GM23338 (cell line): Measurements from ENCODE around the gene RHOA. TPM values are rescaled to one million over a fixed set of nuclear protein-coding genes. Genes with fewer than 3 reads are reported as not detected.

Experiments
- ATAC-seq: fragments of 200-7000 bp; cut with Tn5 transposase; 3 replicates; pipeline ENCODE4 v1.9.1; 2020
- DNase-seq: peaks from one replicate; pipeline ENCODE4 v3.0.0-alpha.2; 2015; ENCODE audit warnings: low spot score
- H2AFZ ChIP-seq: fragments of 200-600 bp; sonication (generic); 2 replicates; pipeline ENCODE4 v1.8.0; 2016; ENCODE audit warnings: antibody characterized with exemption, mild to moderate bottlenecking, moderate library complexity
- H3F3A ChIP-seq: fragments of 200-600 bp; sonication (generic); replicated peaks from 2 replicates; pipeline ENCODE4 v1.8.0; 2017; ENCODE audit warnings: antibody characterized with exemption, mixed run types, low read depth
- H3K27ac ChIP-seq: fragments of 200-600 bp; sonication (generic); 2 replicates; pipeline ENCODE4 v1.6.1; 2016; ENCODE audit warnings: low read depth
- H3K27me3 ChIP-seq: fragments of 200-600 bp; sonication (generic); 2 replicates; pipeline ENCODE4 v1.8.0; 2016; ENCODE audit warnings: mild to moderate bottlenecking, mixed run types, moderate library complexity; ENCODE audit not compliant: insufficient read depth
- H3K36me3 ChIP-seq: fragments of 200-600 bp; sonication (generic); 2 replicates; pipeline ENCODE4 v1.8.0; 2016; ENCODE audit warnings: mild to moderate bottlenecking; ENCODE audit not compliant: insufficient read depth
- H3K4me1 ChIP-seq: fragments of 200-600 bp; sonication (generic); 2 replicates; pipeline ENCODE4 v1.8.0; 2016; ENCODE audit warnings: mild to moderate bottlenecking, moderate library complexity; ENCODE audit not compliant: insufficient read depth
- H3K4me2 ChIP-seq: fragments of 200-600 bp; sonication (generic); 2 replicates; pipeline ENCODE4 v1.7.1; 2017; ENCODE audit warnings: mixed run types
- H3K4me3 ChIP-seq: fragments of 200-600 bp; sonication (generic); 2 replicates; pipeline ENCODE4 v1.6.1; 2016; ENCODE audit warnings: mixed run types
- H3K79me2 ChIP-seq: fragments of 200-600 bp; sonication (generic); replicated peaks from 2 replicates; pipeline ENCODE4 v1.8.0; 2017; ENCODE audit warnings: mild to moderate bottlenecking; ENCODE audit not compliant: insufficient read depth
- H3K9me2 ChIP-seq: fragments of 200-600 bp; sonication (generic); 2 replicates; pipeline ENCODE4 v1.8.0; 2017; ENCODE audit not compliant: insufficient read depth
- H4K20me1 ChIP-seq: fragments of 200-600 bp; sonication (generic); replicated peaks from 2 replicates; pipeline ENCODE4 v1.8.0; 2017; ENCODE audit warnings: mild to moderate bottlenecking; ENCODE audit not compliant: insufficient read depth
- H3K27ac Mint-ChIP-seq: 2 replicates; pipeline ENCODE4 v1.8.0; 2020; ENCODE audit warnings: inconsistent platforms, mild to moderate bottlenecking, moderate library complexity, mixed read lengths
- H3K27me3 Mint-ChIP-seq: 3 replicates; pipeline ENCODE4 v1.8.0; 2022; ENCODE audit warnings: low read depth, mild to moderate bottlenecking, moderate library complexity, mixed read lengths, inconsistent platforms; ENCODE audit not compliant: insufficient read depth, poor library complexity
- H3K36me3 Mint-ChIP-seq: 3 replicates; pipeline ENCODE4 v1.8.0; 2021; ENCODE audit warnings: low read depth, mild to moderate bottlenecking, inconsistent platforms, moderate library complexity, mixed read lengths
- H3K4me1 Mint-ChIP-seq: 3 replicates; pipeline ENCODE4 v1.8.0; 2020; ENCODE audit warnings: mild to moderate bottlenecking, inconsistent platforms, mixed read lengths
- H3K4me3 Mint-ChIP-seq: 3 replicates; pipeline ENCODE4 v1.8.0; 2021; ENCODE audit warnings: moderate library complexity, mild to moderate bottlenecking, inconsistent platforms, mixed read lengths
- H3K9me3 Mint-ChIP-seq: 3 replicates; pipeline ENCODE4 v1.8.0; 2020; ENCODE audit warnings: moderate library complexity, mild to moderate bottlenecking, inconsistent platforms, mixed read lengths
- CREB1 ChIP-seq: fragments of 250-450 bp; sonication (Bioruptor Pico); IDR thresholded peaks from 2 replicates; pipeline ENCODE4 v1.5.0; 2020; ENCODE audit warnings: low read depth, mild to moderate bottlenecking, moderate library complexity
- CTCF ChIP-seq, 2 experiments: fragments of 200-600 bp in 1 of 2; sonication (generic) in 1 of 2; conservative IDR thresholded peaks; 2 replicates each; pipeline versions ENCODE4 v1.5.1 to v1.6.1; 2016 to 2017; ENCODE audit warnings: antibody characterized with exemption in 2 of 2, low read depth in 2 of 2, mild to moderate bottlenecking in 2 of 2, moderate library complexity in 1 of 2
- ETS1 ChIP-seq: IDR thresholded peaks from 2 replicates; pipeline ENCODE4 v1.6.1; 2016; ENCODE audit warnings: antibody characterized with exemption
- EZH2 ChIP-seq: fragments of 200-600 bp; sonication (generic); IDR thresholded peaks from one replicate; pipeline ENCODE4 v1.8.0; 2017; ENCODE audit warnings: antibody characterized with exemption, mild to moderate bottlenecking, low read depth; ENCODE audit not compliant: unreplicated experiment
- EZH2phosphoT487 ChIP-seq: fragments of 200-600 bp; sonication (generic); IDR thresholded peaks from one replicate; pipeline ENCODE4 v1.8.1; 2018; ENCODE audit warnings: antibody characterized with exemption; ENCODE audit not compliant: unreplicated experiment
- JUNB ChIP-seq: IDR thresholded peaks from one replicate; pipeline ENCODE4 v1.6.1; 2016; ENCODE audit warnings: antibody characterized with exemption; ENCODE audit not compliant: unreplicated experiment
- NANOG ChIP-seq: IDR thresholded peaks from 2 replicates; pipeline ENCODE4 v1.6.1; 2016; ENCODE audit warnings: antibody characterized with exemption, borderline replicate concordance
- POLR2AphosphoS5 ChIP-seq: IDR thresholded peaks from 2 replicates; pipeline ENCODE4 v1.6.1; 2016; ENCODE audit warnings: antibody characterized with exemption, low read depth
- REST ChIP-seq: IDR thresholded peaks from one replicate; pipeline ENCODE4 v1.6.1; 2018; ENCODE audit warnings: antibody characterized with exemption; ENCODE audit not compliant: unreplicated experiment
- STAT1 ChIP-seq: IDR thresholded peaks from one replicate; pipeline ENCODE4 v1.6.1; 2016; ENCODE audit warnings: antibody characterized with exemption; ENCODE audit not compliant: unreplicated experiment
- ZNF114 ChIP-seq: fragments of 250-450 bp; sonication (Bioruptor Pico); IDR thresholded peaks from 2 replicates; pipeline ENCODE4 v1.5.0; 2020; ENCODE audit warnings: mild to moderate bottlenecking, moderate library complexity
- ZNF331 ChIP-seq: fragments of 250-450 bp; sonication (Bioruptor Pico); IDR thresholded peaks from 2 replicates; pipeline ENCODE4 v1.5.0; 2020; ENCODE audit warnings: low read depth, mild to moderate bottlenecking, moderate library complexity
- ZNF462 ChIP-seq: fragments of 250-450 bp; sonication (Bioruptor Pico); IDR thresholded peaks from 2 replicates; pipeline ENCODE4 v1.5.0; 2020; ENCODE audit warnings: mild to moderate bottlenecking, moderate library complexity
- polyA plus RNA-seq: library from polyadenylated mRNA; unstranded; fragments of >200 nt; fragmentation: Nextera tagmentation; extraction: Ambion mirVana; gene quantifications from 2 replicates; pipeline ENCODE4 v1.2.1, GENCODE V29; 2016
- total RNA-seq: library from RNA; depleted of rRNA; stranded (reverse); fragments of >200 nt; shearing (Covaris generic); gene quantifications from 2 replicates; pipeline ENCODE4 v1.2.3, GENCODE V29; 2014

Gene RHOA
- total and polyA plus RNA-seq, 2 experiments from 2014 or later, result 248 to 373 TPM

- Mint-ChIP-seq H3K4me1 (no peaks in the 10 kb centered on the region), H3K9me3 (no peaks in the 10 kb centered on the region), H3K27me3 (peaks cover 2% of the 10 kb centered on the region), H3K27ac (no peak overlapping the region), H3K4me3 (no peak overlapping the region), H3K36me3 (peaks cover 75% of the 10 kb centered on the region)
- no peaks in the 10 kb centered on the region for H3K9me2 ChIP-seq
- TF ChIP-seq ZNF114 (no peak), ZNF462 (CRISPR knock-in tag) (no peak), EZH2 (no peak), ZNF331 (CRISPR knock-in tag) (no peak), CTCF (conservative IDR thresholded peaks at IDR 0.05; ENCODE audit: low read depth in 2 of 2) (no peak), CREB1 (CRISPR knock-in tag) (no peak), JUNB (no peak), ETS1 (no peak), REST (no peak), NANOG (no peak), STAT1 (no peak), POLR2AphosphoS5 (no peak), EZH2phosphoT487 (no peak)
- peaks cover 33% of the 10 kb centered on the region for H3K36me3 ChIP-seq
- H3K4me3 ChIP-seq, result no peak overlapping the region
- H3K79me2 ChIP-seq, result peaks cover 55% of the 10 kb centered on the region
- H3K4me1 ChIP-seq, result no peaks in the 10 kb centered on the region
- no peak for ATAC-seq
- H2AFZ ChIP-seq, result no peak overlapping the region
- no peak for DNase-seq
- H3F3A ChIP-seq, result peaks cover 9% of the 10 kb centered on the region
- H4K20me1 ChIP-seq, result peaks cover 34% of the 10 kb centered on the region
- H3K4me2 ChIP-seq, result no peak overlapping the region
- H3K27ac ChIP-seq, result 0 out of 2 replicates have a peak overlapping the region, but pooled peaks have one; percentile 50
- no peaks in the 10 kb centered on the region for H3K27me3 ChIP-seq
Measured at GRCh38 chr3:49370585-49371290, 41.0 kb downstream of the RHOA start.
